ENCODE data around the gene ANKDD1A.
A peak's percentile ranks its signal among the peaks of the same experiment; 100 is the strongest.

ANKDD1A gene

DNA sequence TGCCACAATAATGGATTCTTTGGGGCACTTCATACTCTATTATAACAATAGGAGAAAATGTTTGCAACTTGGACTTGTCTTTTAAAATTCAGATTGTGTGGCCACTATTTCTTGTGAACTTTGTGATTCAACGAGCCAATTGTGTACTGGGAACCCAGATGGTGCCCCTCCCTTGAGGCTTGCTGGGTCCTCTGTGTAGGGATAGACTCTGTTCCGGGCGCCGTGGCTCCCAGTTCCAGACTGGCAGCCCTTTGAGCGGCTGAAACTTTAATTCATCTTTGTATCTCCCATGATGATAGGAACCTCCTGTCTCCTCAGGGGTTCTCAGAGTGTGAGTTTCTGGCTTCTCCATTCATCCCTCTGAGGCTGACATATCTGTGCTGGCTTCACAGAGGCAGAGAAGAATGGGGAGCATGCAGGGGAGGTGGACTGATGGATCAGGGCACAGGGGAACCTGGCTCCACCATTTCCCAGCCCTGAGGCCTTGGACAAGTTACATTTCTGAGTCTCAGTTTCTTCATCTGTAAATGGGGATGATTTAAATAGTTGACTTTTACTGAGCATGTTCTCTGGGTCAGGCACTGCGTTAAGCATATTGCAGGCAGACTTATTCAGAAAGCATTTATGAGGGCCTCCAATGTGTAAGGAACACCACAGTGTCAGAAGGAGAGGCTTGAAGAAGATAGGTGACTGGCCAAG, 15.2 kb upstream of the ANKDD1A start:
- DNase-seq, result no peak

DNA sequence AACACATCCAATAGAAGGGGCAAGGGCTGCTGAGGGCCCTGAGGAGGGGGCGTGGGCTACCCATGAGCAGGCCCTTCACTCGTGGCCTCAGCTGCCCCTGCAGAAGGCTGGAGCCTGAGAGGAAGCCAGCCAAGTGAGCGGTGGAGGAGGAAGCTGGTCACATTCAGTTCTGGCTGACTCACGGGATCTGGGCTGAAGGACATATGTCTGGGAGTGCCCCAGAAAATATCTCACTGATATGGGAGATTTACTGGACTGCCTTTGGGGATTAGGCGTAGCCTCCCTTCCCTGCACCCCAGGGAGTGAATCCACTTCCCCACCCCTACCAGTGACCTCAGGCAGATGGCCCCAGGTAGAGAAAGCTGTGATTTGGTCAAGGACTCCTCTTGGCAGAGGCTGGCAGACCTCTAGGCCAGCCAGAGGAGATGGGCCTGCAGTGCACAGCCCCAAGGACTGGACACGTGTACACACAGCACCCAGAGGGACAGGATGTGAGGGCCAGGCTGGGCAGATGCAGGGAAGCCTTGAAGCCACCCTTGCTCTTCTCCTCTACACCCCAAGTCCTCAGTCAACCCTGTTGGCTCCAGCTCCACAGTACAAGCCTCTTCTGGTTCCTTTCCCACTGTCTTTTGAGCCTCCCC, 14.2 kb upstream of the ANKDD1A start:
- DNase-seq, result no peak

DNA sequence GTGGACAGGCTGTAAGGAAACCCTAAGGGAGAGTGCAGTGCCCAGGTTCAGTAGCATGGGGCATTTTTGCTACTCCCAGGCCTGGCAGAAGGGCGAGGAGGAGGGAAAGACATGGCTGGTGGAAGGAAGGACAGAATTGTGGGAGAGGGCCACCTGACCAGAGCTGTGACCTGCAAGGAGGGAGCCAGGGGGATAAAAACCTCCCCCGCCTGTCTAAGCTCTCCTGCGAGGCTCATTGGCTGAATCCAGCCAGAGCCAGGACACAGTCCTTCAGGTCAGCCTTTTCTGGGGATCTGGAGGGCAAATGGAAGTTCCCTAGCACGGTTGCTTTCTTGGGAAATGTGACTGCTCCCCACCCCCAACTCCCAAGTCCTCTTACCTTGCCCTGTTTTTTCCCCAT, 13.3 kb upstream of the ANKDD1A start:
- no peak for DNase-seq

DNA sequence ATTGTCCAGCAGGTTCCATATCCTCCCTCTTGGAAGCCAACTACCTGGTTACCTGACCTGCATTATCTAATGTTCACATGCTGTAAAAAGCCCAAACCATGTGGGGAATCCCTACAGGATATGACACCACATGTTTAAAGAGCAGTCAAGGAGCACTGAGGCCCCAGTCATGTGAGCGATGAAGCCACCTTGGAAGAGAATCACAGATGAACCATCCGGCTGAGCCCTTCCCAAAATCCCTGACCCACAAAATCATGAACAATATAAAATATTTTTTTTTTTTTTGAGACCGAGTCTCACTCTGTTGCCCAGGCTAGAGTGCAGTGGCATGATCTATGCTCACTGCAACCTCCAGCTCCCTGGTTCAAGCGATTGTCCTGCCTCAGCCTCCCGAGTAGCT, 10.6 kb upstream of the ANKDD1A start:
- no peak for DNase-seq

DNA sequence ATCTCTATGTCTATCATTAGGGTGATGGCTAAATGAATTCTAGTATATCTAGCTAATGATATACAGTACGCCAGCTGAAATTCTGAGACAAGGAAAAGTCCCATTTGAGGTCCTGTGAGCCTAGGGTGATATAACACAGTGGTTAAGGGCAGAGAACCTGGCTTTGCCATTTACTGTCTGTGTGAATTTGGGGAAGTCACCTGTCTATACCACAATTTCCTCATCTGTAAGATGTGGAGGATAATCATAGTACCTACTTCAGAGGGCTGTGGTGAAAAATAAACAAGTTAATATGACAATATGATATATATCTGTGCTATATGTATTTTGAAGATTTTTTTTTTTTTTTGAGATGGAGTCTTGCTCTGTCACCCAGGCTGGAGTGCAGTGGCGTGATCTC, 9.8 kb upstream of the ANKDD1A start:
- DNase-seq, result no peak

DNA sequence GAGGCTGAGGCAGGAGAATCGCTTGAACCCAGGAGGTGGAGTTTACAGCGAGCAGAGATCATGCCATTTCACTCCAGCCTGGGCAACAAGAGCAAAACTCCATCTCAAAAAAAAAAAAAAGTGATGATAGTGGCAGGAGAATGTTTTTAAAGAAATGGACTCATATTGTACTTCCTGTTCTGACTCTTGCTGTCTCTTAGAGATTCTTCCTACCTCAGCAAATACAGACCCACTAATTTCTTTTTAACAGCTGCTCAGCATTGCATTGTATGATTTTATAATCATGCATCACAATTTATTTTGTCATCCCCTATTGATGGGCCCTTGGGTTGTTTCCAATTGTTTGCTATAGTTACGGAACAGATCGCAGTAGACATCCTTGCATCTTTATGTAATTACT, 8.8 kb upstream of the ANKDD1A start:
- no peak for DNase-seq

DNA sequence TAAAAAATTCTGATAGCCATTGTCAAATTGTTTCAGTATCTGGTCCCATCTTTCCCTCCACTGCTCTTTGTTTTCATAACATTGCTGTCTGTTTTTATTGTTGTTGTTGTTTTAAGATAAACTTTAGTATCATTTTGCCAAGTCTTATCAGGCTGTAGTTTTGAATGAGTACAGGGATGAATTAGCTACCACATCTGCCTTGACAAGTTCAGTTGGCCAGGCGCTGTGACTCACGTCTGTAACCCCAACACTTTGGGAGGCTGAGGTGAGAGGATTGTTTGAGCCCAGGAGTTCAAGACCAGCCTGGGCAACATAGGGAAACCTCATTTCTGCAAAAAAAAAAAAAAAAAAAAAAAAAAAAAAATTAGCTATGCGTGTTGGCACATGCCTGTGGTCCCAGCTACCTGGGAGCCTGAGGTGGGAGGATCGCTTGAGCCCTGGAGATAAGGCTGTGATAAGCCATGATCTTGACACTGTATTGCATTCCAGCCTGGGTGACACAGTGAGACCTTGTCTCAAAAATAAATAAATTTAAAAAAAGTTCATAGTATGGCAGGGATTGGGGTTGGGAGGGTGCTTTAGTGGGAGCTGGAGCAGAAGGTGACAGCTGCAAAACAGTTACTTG, 8.3 kb upstream of the ANKDD1A start:
- DNase-seq, result no peak

DNA sequence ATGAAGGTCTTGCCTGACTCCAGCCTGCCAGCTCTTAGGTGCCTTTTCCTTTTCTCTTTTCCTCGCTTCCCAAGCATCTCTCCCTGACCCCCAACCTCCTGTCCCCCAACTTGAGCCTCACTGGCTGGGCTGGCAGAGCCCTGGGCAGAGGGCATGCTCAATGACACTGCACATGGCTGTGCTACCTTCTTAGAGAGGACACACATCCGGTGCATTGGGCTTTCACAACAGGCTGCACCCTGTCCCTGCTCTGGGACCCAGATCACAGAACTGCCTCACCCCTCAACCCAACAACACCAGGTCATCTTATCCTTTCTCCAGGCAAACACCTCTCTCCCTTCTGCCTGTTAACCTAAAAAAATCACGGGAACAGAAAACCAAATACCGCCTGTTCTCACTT, 7.5 kb upstream of the ANKDD1A start:
- DNase-seq, result no peak

DNA sequence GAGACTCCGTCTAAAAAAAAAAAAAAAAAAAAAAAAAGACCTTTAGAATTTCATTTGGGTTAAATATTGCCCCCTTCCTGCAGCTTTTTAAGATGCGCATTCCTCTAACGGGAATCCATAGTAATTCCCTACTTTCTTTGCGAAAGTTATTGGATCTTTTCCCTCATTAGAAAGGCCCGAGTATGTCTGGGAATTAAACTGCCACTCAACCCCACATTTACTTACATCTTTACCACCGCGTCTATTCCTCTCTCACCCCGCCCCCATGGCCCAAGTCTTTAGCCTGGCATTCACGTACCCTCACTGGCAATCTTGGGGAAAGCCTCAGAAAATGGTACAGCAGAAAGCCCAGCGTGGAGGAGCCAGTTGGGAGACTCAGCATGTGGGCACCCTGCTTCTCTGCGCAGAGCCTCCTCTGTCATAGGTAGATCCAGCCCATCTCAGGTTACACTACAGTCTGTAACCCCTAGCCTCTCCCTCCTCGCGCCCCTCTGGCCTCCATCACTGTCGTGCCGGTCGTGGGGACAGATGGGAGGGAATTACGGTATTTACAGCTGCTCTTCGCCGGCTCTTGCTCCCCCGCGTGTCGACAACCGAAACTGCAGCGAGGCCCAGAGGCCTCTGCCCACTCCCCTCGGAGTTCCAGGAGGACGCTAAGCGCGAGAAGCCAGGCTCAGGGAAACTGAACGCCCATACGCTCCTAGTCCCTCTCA, 6.4 kb upstream of the ANKDD1A start:
- DNase-seq, result peak; percentile 21

DNA sequence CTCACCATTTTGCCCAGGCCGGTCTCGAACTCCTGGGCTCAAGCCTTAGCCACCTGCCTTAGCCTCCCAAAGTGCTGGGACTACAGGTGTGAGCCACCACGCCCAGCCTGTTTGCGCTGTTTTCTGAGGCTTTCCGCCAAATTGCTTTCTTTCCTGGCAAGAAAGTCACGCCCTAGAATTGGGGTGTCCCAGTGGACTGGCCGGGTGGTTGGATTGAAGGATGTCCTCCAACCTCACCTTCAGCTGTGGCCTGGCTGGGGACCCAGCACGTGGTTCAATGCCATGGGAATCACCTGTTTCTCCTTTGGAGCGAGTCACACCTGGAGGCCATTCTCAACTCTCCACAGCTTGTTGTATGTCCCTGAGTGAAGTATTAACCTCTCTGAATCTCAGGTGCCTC, 5.8 kb upstream of the ANKDD1A start:
- DNase-seq, result no peak

DNA sequence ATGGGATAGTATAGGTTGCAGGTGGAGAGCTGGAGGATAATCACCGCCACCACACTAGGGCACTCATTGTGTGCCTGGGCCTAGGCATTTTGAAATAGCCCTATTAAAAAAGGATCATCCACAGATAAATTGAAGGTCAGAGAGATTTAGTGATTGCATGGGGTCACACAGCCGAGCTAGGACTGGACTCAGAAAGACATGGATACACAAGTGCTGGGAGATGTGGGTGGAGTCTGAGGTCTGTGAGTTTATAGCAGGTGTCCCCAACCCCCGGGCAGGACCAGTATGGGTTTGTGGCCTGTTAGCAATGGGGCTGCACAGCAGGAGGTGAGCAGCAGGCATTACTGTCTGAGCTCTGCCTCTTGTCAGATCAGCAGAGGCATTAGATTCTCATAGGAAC, 5.3 kb upstream of the ANKDD1A start:
- DNase-seq, result no peak

DNA sequence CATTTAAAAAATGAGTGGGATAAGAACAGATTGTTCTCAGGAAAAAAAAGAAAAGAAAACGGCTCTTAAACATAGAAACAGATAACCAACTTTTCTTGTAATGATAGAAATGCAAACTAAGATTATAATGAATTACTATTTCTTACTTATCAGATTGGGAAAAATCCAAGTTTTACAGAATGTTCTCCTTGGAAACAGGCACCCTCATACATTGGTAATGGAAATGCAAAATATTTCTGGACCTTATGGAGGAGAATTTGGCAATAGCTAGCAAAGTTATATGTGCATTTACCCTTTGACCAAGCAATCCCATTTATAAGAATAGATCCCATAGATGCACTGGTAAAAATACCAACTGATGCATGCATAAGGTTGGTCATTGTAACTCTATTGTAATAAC, 3.7 kb upstream of the ANKDD1A start:
- DNase-seq, result no peak

DNA sequence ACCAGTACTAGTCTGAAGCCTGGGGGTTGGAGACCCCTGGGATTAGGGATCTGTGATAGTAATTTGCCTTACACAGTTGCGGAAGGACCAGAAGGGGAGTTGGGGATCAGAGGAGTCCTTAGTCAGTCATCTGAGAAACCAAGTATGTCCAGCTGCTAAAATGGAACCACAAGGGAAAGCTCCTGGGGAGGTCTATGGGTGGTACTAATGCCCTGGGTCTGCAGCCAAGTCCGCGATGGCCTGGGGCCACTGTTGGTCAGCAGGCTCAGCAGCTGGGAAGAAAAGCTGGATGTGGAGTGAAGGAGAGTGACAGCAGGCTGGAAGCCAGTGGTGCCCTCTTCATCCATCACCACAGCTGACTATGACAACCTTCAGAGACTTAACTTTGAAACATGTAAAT, 2.2 kb upstream of the ANKDD1A start:
- DNase-seq, result no peak

DNA sequence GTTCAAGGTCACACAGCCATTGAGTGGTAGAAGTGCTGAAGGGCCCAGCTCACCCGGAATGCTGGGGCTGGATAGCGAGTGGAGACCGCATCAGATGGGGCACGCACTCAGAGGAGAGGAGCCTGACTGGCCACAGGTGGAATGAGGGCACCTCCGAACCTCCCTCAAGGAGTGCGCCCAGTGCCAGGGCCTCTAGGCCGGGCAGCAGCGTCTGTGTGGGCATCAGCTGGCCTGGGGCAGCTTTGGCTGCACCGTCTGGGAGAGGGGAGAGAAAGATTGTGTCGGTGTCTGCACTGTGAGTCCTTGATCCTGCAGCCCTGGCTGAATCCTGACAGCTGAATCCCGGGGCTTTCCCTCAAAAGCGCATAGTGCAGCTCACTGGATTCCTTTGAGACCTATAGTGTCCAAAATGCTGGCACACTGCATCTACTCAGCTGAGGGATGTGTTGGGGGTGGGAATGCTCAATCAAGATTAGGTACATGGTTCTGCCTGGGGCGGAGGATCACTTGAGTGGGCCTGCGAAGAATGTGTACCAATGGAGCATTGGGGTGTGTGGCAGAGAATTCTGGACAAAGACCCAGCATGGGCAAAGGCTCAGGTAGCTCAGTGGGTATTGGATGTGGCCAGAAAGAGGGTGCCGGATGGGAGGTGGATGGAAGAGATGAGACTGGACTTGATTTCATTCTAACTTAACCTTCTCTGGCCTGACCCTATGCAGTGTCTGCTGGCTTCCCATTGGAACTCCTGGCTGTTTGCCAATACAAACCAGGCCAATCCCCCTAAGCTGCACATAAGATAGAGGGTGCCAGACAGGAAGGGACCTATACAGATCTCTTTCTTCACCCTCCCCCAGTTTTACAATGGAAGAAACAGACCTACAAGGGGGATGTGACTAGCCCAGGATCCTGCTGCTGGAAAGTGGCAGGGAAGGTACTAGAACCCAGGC, 950 bp downstream of the ANKDD1A start:
- no peak for DNase-seq

DNA sequence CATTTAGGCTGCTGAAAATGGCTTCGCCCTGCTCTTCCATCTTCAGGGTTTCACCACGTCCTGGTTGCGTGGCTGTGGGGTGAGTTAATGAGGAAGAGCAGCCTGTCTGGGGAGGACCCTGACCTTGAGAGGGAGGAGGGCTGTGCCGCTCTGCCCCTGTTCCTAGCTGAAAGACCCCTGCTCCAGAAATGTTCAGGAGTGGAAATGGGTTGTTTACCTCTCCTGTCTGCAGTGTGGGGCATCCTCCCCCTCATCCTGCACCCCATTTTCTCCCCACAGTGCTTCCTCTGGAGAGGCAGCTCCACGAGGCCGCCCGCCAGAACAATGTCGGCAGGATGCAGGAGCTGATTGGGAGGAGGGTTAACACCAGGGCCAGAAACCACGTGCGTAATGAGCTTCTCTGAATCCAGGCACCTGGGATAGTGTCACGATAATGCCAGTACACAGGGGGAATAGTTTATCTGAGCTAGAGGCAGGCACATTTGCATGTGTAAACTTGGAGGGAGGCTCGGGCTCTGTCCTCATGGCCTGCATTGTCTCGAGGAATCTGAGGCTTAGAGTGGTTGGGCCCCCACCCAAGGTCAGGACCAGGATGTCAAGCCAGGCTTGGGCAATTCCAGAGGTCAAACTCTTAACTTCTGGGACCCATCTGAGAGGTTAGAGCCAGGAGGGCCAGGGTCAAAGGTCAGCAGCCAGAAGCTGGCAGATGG, 4.0 kb downstream of the ANKDD1A start:
- DNase-seq, result no peak

DNA sequence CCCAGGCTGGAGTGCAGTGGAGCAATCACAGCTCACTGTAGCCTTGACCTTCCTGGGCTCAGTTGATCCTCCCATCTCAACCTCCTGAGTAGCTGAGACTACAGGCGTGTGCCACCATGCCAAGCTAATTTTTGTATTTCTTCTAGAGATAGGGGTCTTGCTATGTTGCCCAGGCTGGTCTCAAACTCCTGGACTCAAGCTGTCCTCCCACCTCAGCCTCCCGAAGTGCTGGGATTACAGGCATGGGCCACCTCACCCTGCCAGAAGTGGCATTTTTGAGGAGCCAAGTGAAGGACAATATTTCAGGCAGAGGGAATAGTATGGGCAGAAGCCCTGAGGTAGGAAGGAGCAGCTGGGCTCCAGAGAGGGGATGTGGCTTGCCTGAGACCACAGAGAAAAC, 4.7 kb downstream of the ANKDD1A start:
- DNase-seq, result no peak

DNA sequence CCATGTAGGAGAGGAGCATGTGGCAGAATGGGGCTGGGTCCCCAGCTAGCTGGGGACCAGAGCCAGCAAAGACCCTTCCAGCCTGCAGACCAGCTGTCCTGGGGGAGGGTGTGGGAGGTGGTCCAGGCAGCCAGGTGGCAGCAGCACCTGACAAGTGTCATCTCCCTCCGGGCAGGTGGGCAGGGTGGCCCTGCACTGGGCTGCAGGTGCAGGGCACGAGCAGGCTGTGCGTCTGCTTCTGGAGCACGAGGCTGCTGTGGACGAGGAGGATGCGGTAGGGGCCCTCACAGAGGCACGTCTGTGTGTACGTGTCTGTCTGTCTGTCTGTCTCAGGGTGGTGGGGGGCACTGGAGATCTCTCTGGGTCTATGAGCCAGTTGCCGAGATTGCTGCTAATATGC, 5.5 kb downstream of the ANKDD1A start:
- no peak for DNase-seq

DNA sequence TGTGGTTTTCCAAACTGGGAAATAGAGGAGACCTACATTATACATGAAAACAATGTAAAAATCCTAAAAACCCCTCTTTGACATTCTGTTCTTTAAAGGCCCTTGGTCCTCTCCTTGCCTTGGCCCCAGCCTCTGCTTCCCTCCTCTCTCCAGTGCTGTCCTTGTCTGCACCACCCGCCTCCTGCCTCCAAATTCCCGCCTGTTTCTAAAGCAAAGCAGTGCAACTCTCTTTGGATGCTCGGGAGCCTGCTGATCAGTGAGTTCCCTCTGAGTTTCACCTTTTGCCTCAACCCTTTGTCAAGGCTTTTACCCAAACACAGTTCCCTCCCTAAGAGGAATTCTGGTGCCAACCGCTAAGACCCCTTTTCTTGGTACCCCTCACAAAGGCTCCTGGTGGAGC, 8.0 kb downstream of the ANKDD1A start:
- DNase-seq, result no peak

DNA sequence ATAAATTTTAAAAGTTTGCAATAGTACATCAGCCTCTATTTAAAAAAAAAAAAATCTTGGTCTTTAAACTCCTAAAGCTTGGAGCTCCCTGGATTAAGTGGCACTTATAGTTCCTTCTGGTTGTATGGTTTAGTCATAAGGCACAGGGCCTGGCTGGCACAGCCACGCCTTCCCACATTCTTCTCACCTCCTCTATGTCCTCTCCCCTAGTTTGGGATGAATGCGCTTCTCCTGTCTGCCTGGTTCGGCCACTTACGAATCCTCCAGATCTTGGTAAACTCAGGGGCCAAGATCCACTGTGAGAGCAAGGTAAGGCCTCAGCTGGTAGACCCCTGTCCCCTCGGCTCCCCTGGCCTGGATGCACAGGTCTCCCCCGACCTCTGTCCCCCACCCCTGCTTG, 10.0 kb downstream of the ANKDD1A start:
- no peak for DNase-seq

DNA sequence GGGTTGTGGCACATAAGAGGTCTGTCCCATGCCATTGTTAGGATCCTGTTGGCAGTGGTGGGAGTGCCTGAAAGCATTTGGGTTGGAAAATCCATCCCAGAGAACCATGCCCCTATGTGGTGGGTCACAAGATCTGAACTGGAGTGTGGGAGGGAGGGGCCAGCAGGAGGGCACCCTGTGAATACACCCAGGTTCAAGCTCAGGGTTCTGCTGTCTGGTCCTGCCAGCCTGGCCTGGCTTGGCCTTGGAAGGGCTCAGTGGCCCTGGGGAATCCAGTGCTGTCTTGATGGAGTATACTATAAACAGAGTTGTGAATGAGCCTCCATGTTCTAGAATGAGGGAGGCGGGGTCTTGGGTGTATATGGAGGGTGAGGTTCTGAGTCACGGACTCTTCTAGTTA, 11.8 kb downstream of the ANKDD1A start:
- no peak for DNase-seq

DNA sequence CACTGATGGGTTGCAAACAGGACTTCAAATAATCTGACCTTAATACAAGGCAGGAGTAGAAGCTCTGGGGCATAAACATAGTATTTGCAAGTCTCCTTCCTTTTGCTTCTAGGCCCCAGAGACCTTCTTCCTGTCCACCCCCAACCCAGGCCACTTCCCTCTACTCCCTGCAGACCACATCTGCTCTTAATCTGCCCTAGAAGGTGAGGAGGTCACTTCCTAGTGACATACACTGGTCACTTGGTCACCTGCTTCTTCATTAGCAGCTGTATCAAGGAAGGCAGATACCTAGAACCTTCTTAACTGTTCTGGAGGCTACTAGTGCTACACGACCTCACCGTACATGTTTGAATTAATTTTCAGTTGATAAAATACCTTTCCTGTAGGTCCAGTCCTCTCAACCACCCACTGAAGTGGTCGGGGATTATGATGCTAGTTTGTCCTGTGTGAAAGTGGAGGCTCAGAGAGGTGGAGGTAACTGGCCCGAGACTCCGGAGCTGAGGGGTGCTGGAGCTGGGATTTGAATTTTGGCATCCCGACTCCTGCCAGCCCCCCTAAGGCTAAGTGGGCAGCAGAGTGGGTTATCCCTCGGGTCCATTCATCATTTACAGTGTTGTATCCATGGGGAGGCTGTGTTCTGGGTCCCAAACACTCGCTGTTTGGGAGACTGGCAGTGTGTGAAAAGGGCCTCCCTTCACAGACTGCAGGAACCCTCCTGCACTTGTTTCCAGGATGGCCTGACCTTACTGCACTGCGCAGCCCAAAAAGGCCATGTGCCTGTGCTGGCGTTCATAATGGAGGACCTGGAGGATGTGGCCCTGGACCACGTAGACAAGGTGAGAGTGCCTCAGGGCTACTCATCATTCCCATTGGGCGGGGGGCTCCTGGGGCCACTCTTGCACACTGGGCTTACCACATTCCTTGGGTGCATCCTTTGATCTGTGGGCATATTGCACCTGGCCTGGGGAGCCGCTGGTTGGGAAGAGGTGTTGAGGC, 13.9 kb downstream of the ANKDD1A start:
- no peak for DNase-seq
